PC-9 (cell line): ENCODE results near the gene H6PD.

ENCODE experiments used
- EZH2 ChIP-seq: fragments of 200-600 bp; sonication (generic); IDR thresholded peaks from 2 replicates; pipeline ENCODE4 v1.8.0; 2017; ENCODE audit warnings: antibody characterized with exemption, low read depth
- TF ChIP-seq, protein P1 (sequence below): fragments of 200-600 bp; sonication (generic); conservative IDR thresholded peaks from 2 replicates; pipeline ENCODE4 v1.6.1; 2017; ENCODE audit warnings: mixed run types, antibody characterized with exemption, mild to moderate bottlenecking, moderate library complexity

GRCh38 chr1:9314711-9315379 lies 80.3 kb downstream of the H6PD start:
- TF ChIP-seq, protein P1, sequence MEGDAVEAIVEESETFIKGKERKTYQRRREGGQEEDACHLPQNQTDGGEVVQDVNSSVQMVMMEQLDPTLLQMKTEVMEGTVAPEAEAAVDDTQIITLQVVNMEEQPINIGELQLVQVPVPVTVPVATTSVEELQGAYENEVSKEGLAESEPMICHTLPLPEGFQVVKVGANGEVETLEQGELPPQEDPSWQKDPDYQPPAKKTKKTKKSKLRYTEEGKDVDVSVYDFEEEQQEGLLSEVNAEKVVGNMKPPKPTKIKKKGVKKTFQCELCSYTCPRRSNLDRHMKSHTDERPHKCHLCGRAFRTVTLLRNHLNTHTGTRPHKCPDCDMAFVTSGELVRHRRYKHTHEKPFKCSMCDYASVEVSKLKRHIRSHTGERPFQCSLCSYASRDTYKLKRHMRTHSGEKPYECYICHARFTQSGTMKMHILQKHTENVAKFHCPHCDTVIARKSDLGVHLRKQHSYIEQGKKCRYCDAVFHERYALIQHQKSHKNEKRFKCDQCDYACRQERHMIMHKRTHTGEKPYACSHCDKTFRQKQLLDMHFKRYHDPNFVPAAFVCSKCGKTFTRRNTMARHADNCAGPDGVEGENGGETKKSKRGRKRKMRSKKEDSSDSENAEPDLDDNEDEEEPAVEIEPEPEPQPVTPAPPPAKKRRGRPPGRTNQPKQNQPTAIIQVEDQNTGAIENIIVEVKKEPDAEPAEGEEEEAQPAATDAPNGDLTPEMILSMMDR: no peak
- no peak for TF ChIP-seq EZH2
